ENCODE data around the gene CNTRL. TPM values are rescaled to one million over a fixed set of nuclear protein-coding genes. Genes with fewer than 3 reads are reported as not detected.
A peak's percentile ranks its signal among the peaks of the same experiment; 100 is the strongest.

Gene CNTRL
- total and polyA plus RNA-seq, 10 donors: 15.8 to 63.0 (median 48.9) TPM

- peak overlapping the region in 1 of 8 donors; percentile 19 for H3K4me3 ChIP-seq
- intact Hi-C loops (cut with DNase I; ENCODE audit: low total_unique reads): no loop called here
- H3K27ac ChIP-seq: peak overlapping the region in 6 of 8 donors; percentile 14 to 77 (median 64)
- WGBS, 5 donors: 60 to 74% (median 70%) methylated on average over 17 to 19 of the region's 19 CpGs
- peaks cover 0 to 31% (median 12%) of the 10 kb centered on the region in 6 donors for H3K4me1 ChIP-seq
- TF ChIP-seq CTCF (IDR thresholded peaks at IDR 0.05 in 8 of 11, conservative IDR thresholded peaks at IDR 0.05 in 3 of 11) (no peak), POLR2A (IDR thresholded peaks at IDR 0.05) (no peak), POLR2AphosphoS5 (IDR thresholded peaks at IDR 0.05) (peak in 1 of 3 donors; percentile 33)
- no peaks in the 10 kb centered on the region for H3K27me3 ChIP-seq (replicated peaks in 1 of 7)
- H3K9me3 ChIP-seq: no peaks in the 10 kb centered on the region
- peak; percentile 91 for DNase-seq
- H3K36me3 ChIP-seq: peaks cover 0 to 62% (median 28%) of the 10 kb centered on the region in 6 donors
These were observed 58.5 kb downstream of the CNTRL start for GRCh38 chr9:121133104-121133816.

- Histone ChIP-seq H3K4me3 (no peak overlapping the region), H3K36me3 (peaks cover 0 to 86% (median 47%) of the 10 kb centered on the region in 6 donors), H3K9me3 (no peaks in the 10 kb centered on the region), H3K27me3 (replicated peaks in 1 of 7) (no peaks in the 10 kb centered on the region), H3K4me1 (peaks cover 0 to 23% (median 12%) of the 10 kb centered on the region in 6 donors), H3K27ac (no peak overlapping the region)
- intact Hi-C loops (cut with DNase I; ENCODE audit: low total_unique reads): no loop called here
- DNase-seq: no peak
- TF ChIP-seq POLR2AphosphoS5 (IDR thresholded peaks at IDR 0.05) (no peak), CTCF (IDR thresholded peaks at IDR 0.05 in 8 of 11, conservative IDR thresholded peaks at IDR 0.05 in 3 of 11) (no peak), POLR2A (IDR thresholded peaks at IDR 0.05) (no peak)
- 92 to 97% (median 95%) methylated on average over 2 of the region's 2 CpGs for WGBS, 5 donors
These were observed 60.9 kb downstream of the CNTRL start for GRCh38 chr9:121135642-121136041.

- Histone ChIP-seq H3K9me3 (no peaks in the 10 kb centered on the region), H3K4me1 (peaks cover 0 to 6% (median 1%) of the 10 kb centered on the region in 6 donors), H3K36me3 (peaks cover 0 to 100% (median 73%) of the 10 kb centered on the region in 6 donors), H3K27ac (no peak overlapping the region), H3K4me3 (no peak overlapping the region), H3K27me3 (replicated peaks in 1 of 7) (no peaks in the 10 kb centered on the region)
- TF ChIP-seq POLR2A (IDR thresholded peaks at IDR 0.05) (no peak), POLR2AphosphoS5 (IDR thresholded peaks at IDR 0.05) (no peak), CTCF (IDR thresholded peaks at IDR 0.05 in 8 of 11, conservative IDR thresholded peaks at IDR 0.05 in 3 of 11) (no peak)
- intact Hi-C loops (cut with DNase I; ENCODE audit: low total_unique reads): no loop called here
- DNase-seq: no peak
These were observed 63.8 kb downstream of the CNTRL start for GRCh38 chr9:121138561-121138960.

- Histone ChIP-seq H3K36me3 (peaks cover 0 to 100% (median 76%) of the 10 kb centered on the region in 6 donors), H3K4me3 (no peak overlapping the region), H3K4me1 (peaks cover 0 to 2% (median 0%) of the 10 kb centered on the region in 6 donors), H3K27me3 (replicated peaks in 1 of 7) (no peaks in the 10 kb centered on the region), H3K27ac (no peak overlapping the region), H3K9me3 (no peaks in the 10 kb centered on the region)
- TF ChIP-seq POLR2AphosphoS5 (IDR thresholded peaks at IDR 0.05) (no peak), POLR2A (IDR thresholded peaks at IDR 0.05) (no peak), CTCF (IDR thresholded peaks at IDR 0.05 in 8 of 11, conservative IDR thresholded peaks at IDR 0.05 in 3 of 11) (no peak)
- DNase-seq: no peak
- WGBS, 5 donors: 90 to 98% (median 96%) methylated on average over 3 of the region's 3 CpGs
- intact Hi-C loops (cut with DNase I; ENCODE audit: low total_unique reads): no loop called here
These were observed 64.2 kb downstream of the CNTRL start for GRCh38 chr9:121138973-121139372.
